H9 (cell line): ENCODE results near the gene GPR37L1. TPM values are rescaled to one million over a fixed set of nuclear protein-coding genes. Genes with fewer than 3 reads are reported as not detected.

Source experiments
- DNase-seq: peaks from one replicate; pipeline ENCODE4 v3.0.0-alpha.2; 2017
- H2AFZ ChIP-seq: one replicate; pipeline ENCODE4 v1.6.1; 2013; ENCODE audit warnings: mild to moderate bottlenecking, low read length, control low read depth, moderate library complexity
- H2AK5ac ChIP-seq: 2 replicates; pipeline ENCODE4 v1.6.1; 2013; ENCODE audit warnings: low read length, control low read depth, mixed read lengths; ENCODE audit not compliant: insufficient read length
- H2BK120ac ChIP-seq: one replicate; pipeline ENCODE4 v1.6.1; 2013; ENCODE audit warnings: low read depth, mild to moderate bottlenecking, low read length, control low read depth, inconsistent platforms; ENCODE audit not compliant: poor library complexity, severe bottlenecking
- H2BK12ac ChIP-seq: 2 replicates; pipeline ENCODE4 v1.6.1; 2013; ENCODE audit warnings: low read length, control low read depth, mixed read lengths, low read depth; ENCODE audit not compliant: insufficient read length
- H2BK15ac ChIP-seq: 2 replicates; pipeline ENCODE4 v1.6.1; 2013; ENCODE audit warnings: low read depth, low read length, control low read depth
- H2BK20ac ChIP-seq: one replicate; pipeline ENCODE4 v1.6.1; 2013; ENCODE audit warnings: low read depth, mild to moderate bottlenecking, low read length, control low read depth, inconsistent platforms; ENCODE audit not compliant: poor library complexity, severe bottlenecking
- H2BK5ac ChIP-seq: 2 replicates; pipeline ENCODE4 v1.6.1; 2013; ENCODE audit warnings: low read length, control low read depth, mixed read lengths; ENCODE audit not compliant: insufficient read length
- H3K14ac ChIP-seq: 2 replicates; pipeline ENCODE4 v1.6.1; 2013; ENCODE audit warnings: low read length, control low read depth; ENCODE audit not compliant: insufficient read depth
- H3K18ac ChIP-seq: 2 replicates; pipeline ENCODE4 v1.6.1; 2013; ENCODE audit warnings: low read depth, mild to moderate bottlenecking, mixed read lengths, low read length, control low read depth; ENCODE audit not compliant: insufficient read length
- H3K23ac ChIP-seq: 2 replicates; pipeline ENCODE4 v1.6.1; 2013; ENCODE audit warnings: low read length, control low read depth, mixed read lengths, low read depth; ENCODE audit not compliant: insufficient read length
- H3K23me2 ChIP-seq: 2 replicates; pipeline ENCODE4 v1.6.1; 2013; ENCODE audit warnings: low read depth, mild to moderate bottlenecking, mixed read lengths, low read length, control low read depth; ENCODE audit not compliant: insufficient read length, poor library complexity, severe bottlenecking
- H3K27ac ChIP-seq: 2 replicates; pipeline ENCODE4 v1.5.1; 2013; ENCODE audit warnings: low read length, control low read depth, mixed read lengths, low read depth; ENCODE audit not compliant: insufficient read length
- H3K27me3 ChIP-seq: 2 replicates; pipeline ENCODE4 v1.6.1; 2013; ENCODE audit warnings: low read length, control low read depth, inconsistent platforms; ENCODE audit not compliant: insufficient read depth
- H3K4ac ChIP-seq: 2 replicates; pipeline ENCODE4 v1.6.1; 2013; ENCODE audit warnings: low read depth, mild to moderate bottlenecking, control low read depth, inconsistent platforms, low read length, moderate library complexity
- H3K4me1 ChIP-seq: 2 replicates; pipeline ENCODE4 v1.6.1; 2013; ENCODE audit warnings: low read length, control low read depth, inconsistent platforms; ENCODE audit not compliant: insufficient read depth
- H3K4me2 ChIP-seq: 2 replicates; pipeline ENCODE4 v1.6.1; 2013; ENCODE audit warnings: low read length, control low read depth, mixed read lengths; ENCODE audit not compliant: insufficient read length, insufficient read depth
- H3K56ac ChIP-seq: 2 replicates; pipeline ENCODE4 v1.6.1; 2013; ENCODE audit warnings: low read depth, mild to moderate bottlenecking, mixed read lengths, low read length, control low read depth; ENCODE audit not compliant: insufficient read length
- H3K79me1 ChIP-seq: 2 replicates; pipeline ENCODE4 v1.6.1; 2013; ENCODE audit warnings: low read depth, mild to moderate bottlenecking, moderate library complexity, low read length, control low read depth, inconsistent platforms; ENCODE audit not compliant: insufficient read depth, poor library complexity, severe bottlenecking
- H3K79me2 ChIP-seq: 2 replicates; pipeline ENCODE4 v1.6.1; 2013; ENCODE audit warnings: low read length, control low read depth, inconsistent platforms; ENCODE audit not compliant: insufficient read depth
- H3K9ac ChIP-seq: 2 replicates; pipeline ENCODE4 v1.6.1; 2013; ENCODE audit warnings: low read length, control low read depth, mixed read lengths; ENCODE audit not compliant: insufficient read length; ENCODE audit errors: extremely low read depth
- H3K9me3 ChIP-seq: one replicate; pipeline ENCODE4 v1.6.1; 2013; ENCODE audit warnings: low read depth, low read length, inconsistent platforms; ENCODE audit not compliant: control insufficient read depth
- H3T11ph ChIP-seq: one replicate; pipeline ENCODE4 v1.6.1; 2013; ENCODE audit warnings: mild to moderate bottlenecking, low read length, control low read depth, inconsistent platforms
- H4K20me1 ChIP-seq: one replicate; pipeline ENCODE4 v1.6.1; 2013; ENCODE audit not compliant: control insufficient read depth, insufficient read length, insufficient read depth
- H4K5ac ChIP-seq: 2 replicates; pipeline ENCODE4 v1.6.1; 2013; ENCODE audit warnings: low read depth, mild to moderate bottlenecking, mixed read lengths, low read length, control low read depth; ENCODE audit not compliant: insufficient read length
- H4K8ac ChIP-seq: replicated peaks from 2 replicates; pipeline ENCODE4 v1.6.1; 2013; ENCODE audit warnings: low read length, control low read depth, mixed read lengths, low read depth; ENCODE audit not compliant: insufficient read length
- H4K91ac ChIP-seq: 2 replicates; pipeline ENCODE4 v1.6.1; 2013; ENCODE audit warnings: low read depth, mild to moderate bottlenecking, moderate library complexity, mixed read lengths, low read length, control low read depth; ENCODE audit not compliant: insufficient read length
- H3K27ac Mint-ChIP-seq, 3 experiments: 2 replicates in 2 of 3; 3 replicates in 1 of 3; pipeline ENCODE4 v1.8.0; 2020 to 2021; ENCODE audit warnings: mixed read lengths in 3 of 3, mild to moderate bottlenecking in 1 of 3, moderate library complexity in 1 of 3
- H3K27me3 Mint-ChIP-seq: 2 replicates; pipeline ENCODE4 v1.8.0; 2021; ENCODE audit warnings: low read depth, mild to moderate bottlenecking, moderate library complexity, mixed read lengths
- H3K36me3 Mint-ChIP-seq, 3 experiments: 2 replicates in 2 of 3; 3 replicates in 1 of 3; pipeline ENCODE4 v1.8.0; 2020 to 2021; ENCODE audit warnings: low read depth in 3 of 3, mixed read lengths in 3 of 3; ENCODE audit not compliant: insufficient read depth in 1 of 3
- H3K4me1 Mint-ChIP-seq, 2 experiments: 2 replicates each; pipeline ENCODE4 v1.8.0; 2020; ENCODE audit warnings: mixed read lengths in 2 of 2
- H3K4me3 Mint-ChIP-seq, 2 experiments: 2 replicates in 1 of 2; 3 replicates in 1 of 2; pipeline ENCODE4 v1.8.0; 2020 to 2021; ENCODE audit warnings: mild to moderate bottlenecking in 2 of 2, mixed read lengths in 2 of 2, moderate library complexity in 1 of 2
- H3K9me3 Mint-ChIP-seq, 2 experiments: 2 replicates in 1 of 2; 3 replicates in 1 of 2; pipeline ENCODE4 v1.8.0; 2020; ENCODE audit warnings: mild to moderate bottlenecking in 2 of 2, mixed read lengths in 2 of 2, moderate library complexity in 1 of 2
- WGBS: extraction: QIAGEN DNeasy Blood & Tissue Kit; methylation state at CpG from one replicate; pipeline ENCODE4 v1.1.7; 2013; ENCODE audit warnings: missing lambda C conversion rate, low lambda C conversion rate, mixed read lengths; ENCODE audit not compliant: insufficient read length; ENCODE audit errors: extremely low coverage; 5-methylcytosine and 5-hydroxymethylcytosine counted together
- total RNA-seq: library from RNA; stranded (reverse); gene quantifications from 2 replicates; pipeline ENCODE4 v1.2.1, GENCODE V29; 2021
- TF ChIP-seq, protein P1 (sequence below): fragments of 200-600 bp; sonication (generic); conservative IDR thresholded peaks from 3 replicates; pipeline ENCODE4 v1.8.0; 2021; ENCODE audit warnings: antibody characterized with exemption, mild to moderate bottlenecking

Gene GPR37L1
- total RNA-seq, 1 experiment from 2014 or later, result 0.11 TPM

DNA sequence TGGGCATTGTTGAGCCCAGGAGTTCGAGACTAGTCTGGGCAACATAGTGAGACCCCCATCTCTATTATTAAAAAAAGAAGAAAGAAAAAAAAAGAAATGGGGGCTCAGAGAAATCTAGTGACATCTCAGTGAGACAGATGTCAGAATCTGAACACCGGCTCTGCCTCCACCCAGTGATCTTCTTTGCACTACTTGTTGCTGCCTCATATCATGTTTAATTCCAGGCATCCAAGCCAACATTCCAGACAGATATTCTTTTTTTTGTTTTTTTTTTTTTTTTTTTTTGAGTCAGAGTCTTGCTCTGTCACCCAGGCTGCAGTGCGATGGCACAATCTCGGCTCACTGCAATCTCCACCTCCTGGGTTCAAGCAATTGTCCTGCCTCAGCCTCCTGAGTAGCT is 26.8 kb downstream of the GPR37L1 start:
- no peaks in the 10 kb centered on the region; the same call in 1 of the 2 replicates for H3K27me3 ChIP-seq
- no peak overlapping the region for H2BK5ac ChIP-seq
- H3T11ph ChIP-seq, result no peak overlapping the region
- no peak overlapping the region for H3K56ac ChIP-seq
- H2BK120ac ChIP-seq, result no peak overlapping the region
- Mint-ChIP-seq H3K27ac (no peak overlapping the region), H3K27me3 (peaks cover 17% of the 10 kb centered on the region), H3K4me1 (peaks cover 15 to 28% of the 10 kb centered on the region in 2 experiments), H3K4me3 (no peak overlapping the region), H3K9me3 (no peaks in the 10 kb centered on the region), H3K36me3 (no peaks in the 10 kb centered on the region)
- no peak overlapping the region for H3K9ac ChIP-seq
- no peaks in the 10 kb centered on the region for H4K20me1 ChIP-seq
- H3K4me1 ChIP-seq, result peaks cover 3% of the 10 kb centered on the region; the same call in 1 of the 2 replicates
- H2BK15ac ChIP-seq, result no peak overlapping the region
- H4K5ac ChIP-seq, result no peak overlapping the region
- H3K23ac ChIP-seq, result no peak overlapping the region
- no peak overlapping the region for H2AFZ ChIP-seq
- no peak for DNase-seq
- no peak overlapping the region for H2BK20ac ChIP-seq
- TF ChIP-seq, protein P1, sequence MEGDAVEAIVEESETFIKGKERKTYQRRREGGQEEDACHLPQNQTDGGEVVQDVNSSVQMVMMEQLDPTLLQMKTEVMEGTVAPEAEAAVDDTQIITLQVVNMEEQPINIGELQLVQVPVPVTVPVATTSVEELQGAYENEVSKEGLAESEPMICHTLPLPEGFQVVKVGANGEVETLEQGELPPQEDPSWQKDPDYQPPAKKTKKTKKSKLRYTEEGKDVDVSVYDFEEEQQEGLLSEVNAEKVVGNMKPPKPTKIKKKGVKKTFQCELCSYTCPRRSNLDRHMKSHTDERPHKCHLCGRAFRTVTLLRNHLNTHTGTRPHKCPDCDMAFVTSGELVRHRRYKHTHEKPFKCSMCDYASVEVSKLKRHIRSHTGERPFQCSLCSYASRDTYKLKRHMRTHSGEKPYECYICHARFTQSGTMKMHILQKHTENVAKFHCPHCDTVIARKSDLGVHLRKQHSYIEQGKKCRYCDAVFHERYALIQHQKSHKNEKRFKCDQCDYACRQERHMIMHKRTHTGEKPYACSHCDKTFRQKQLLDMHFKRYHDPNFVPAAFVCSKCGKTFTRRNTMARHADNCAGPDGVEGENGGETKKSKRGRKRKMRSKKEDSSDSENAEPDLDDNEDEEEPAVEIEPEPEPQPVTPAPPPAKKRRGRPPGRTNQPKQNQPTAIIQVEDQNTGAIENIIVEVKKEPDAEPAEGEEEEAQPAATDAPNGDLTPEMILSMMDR, result no peak
- no peak overlapping the region for H3K27ac ChIP-seq
- H4K91ac ChIP-seq, result no peak overlapping the region
- H2BK12ac ChIP-seq, result no peak overlapping the region
- no peak overlapping the region for H2AK5ac ChIP-seq
- H3K14ac ChIP-seq, result no peak overlapping the region
- H3K18ac ChIP-seq, result no peak overlapping the region
- H3K79me1 ChIP-seq, result no peaks in the 10 kb centered on the region
- no peak overlapping the region for H4K8ac ChIP-seq
- WGBS, result no CpG with 5 or more reads among the region's 4 CpGs
- no peaks in the 10 kb centered on the region for H3K9me3 ChIP-seq
- H3K23me2 ChIP-seq, result peaks cover 8% of the 10 kb centered on the region
- no peak overlapping the region for H3K4me2 ChIP-seq
- H3K79me2 ChIP-seq, result no peaks in the 10 kb centered on the region
- no peak overlapping the region for H3K4ac ChIP-seq
